ENCODE data around the gene CEACAM21.
A peak's percentile ranks its signal among the peaks of the same experiment; 100 is the strongest.

CEACAM21 gene

GRCh38 chr19:41575998-41576397 lies at the start of gene CEACAM21:
Gene CEACAM21, plus strand, starts transcription at chr19:41576166. Its CDS starts 109 bp downstream, at chr19:41576275.
- DNase-seq (ENCODE audit: low read depth in 2 of 2): no peak

- no peak for DNase-seq (ENCODE audit: low read depth in 2 of 2)
These were observed 48.9 kb upstream of the CEACAM21 start for GRCh38 chr19:41527089-41527488.

- DNase-seq (ENCODE audit: low read depth in 2 of 2): no peak
These were observed 47.9 kb upstream of the CEACAM21 start for GRCh38 chr19:41528106-41528505.

- no peak for DNase-seq (ENCODE audit: low read depth in 2 of 2)
These were observed 46.3 kb upstream of the CEACAM21 start for GRCh38 chr19:41529484-41530183.

- no peak for DNase-seq (ENCODE audit: low read depth in 2 of 2)
These were observed 45.8 kb upstream of the CEACAM21 start for GRCh38 chr19:41530184-41530534.

GRCh38 chr19:41530761-41531301 lies 45.1 kb upstream of the CEACAM21 start:
- no peak for DNase-seq (ENCODE audit: low read depth in 2 of 2)

GRCh38 chr19:41531438-41532311 lies 44.3 kb upstream of the CEACAM21 start:
- peak; percentile 61 to 62 for DNase-seq (ENCODE audit: low read depth in 2 of 2)

- DNase-seq (ENCODE audit: low read depth in 2 of 2): no peak
These were observed 43.4 kb upstream of the CEACAM21 start for GRCh38 chr19:41532526-41532925.

GRCh38 chr19:41533671-41534215 lies 42.2 kb upstream of the CEACAM21 start:
- no peak for DNase-seq (ENCODE audit: low read depth in 2 of 2)

- no peak for DNase-seq (ENCODE audit: low read depth in 2 of 2)
These were observed 40.8 kb upstream of the CEACAM21 start for GRCh38 chr19:41535029-41535622.

- DNase-seq (ENCODE audit: low read depth in 2 of 2): no peak
These were observed 38.2 kb upstream of the CEACAM21 start for GRCh38 chr19:41537789-41538188.

- DNase-seq (ENCODE audit: low read depth in 2 of 2): no peak
These were observed 35.8 kb upstream of the CEACAM21 start for GRCh38 chr19:41540041-41540695.

GRCh38 chr19:41541990-41542584 lies 33.9 kb upstream of the CEACAM21 start:
- peak; percentile 51 to 65 for DNase-seq (ENCODE audit: low read depth in 2 of 2)

GRCh38 chr19:41542622-41543021 lies 33.3 kb upstream of the CEACAM21 start:
- DNase-seq (ENCODE audit: low read depth in 2 of 2): no peak

GRCh38 chr19:41543582-41543981 lies 32.4 kb upstream of the CEACAM21 start:
- DNase-seq (ENCODE audit: low read depth in 2 of 2): no peak

GRCh38 chr19:41545547-41545946 lies 30.4 kb upstream of the CEACAM21 start:
- DNase-seq (ENCODE audit: low read depth in 2 of 2): no peak

- no peak for DNase-seq (ENCODE audit: low read depth in 2 of 2)
These were observed 29.6 kb upstream of the CEACAM21 start for GRCh38 chr19:41546386-41546789.

GRCh38 chr19:41546961-41547360 lies 29.0 kb upstream of the CEACAM21 start:
- DNase-seq (ENCODE audit: low read depth in 2 of 2): no peak

GRCh38 chr19:41547569-41547968 lies 28.4 kb upstream of the CEACAM21 start:
- no peak for DNase-seq (ENCODE audit: low read depth in 2 of 2)

GRCh38 chr19:41548047-41548446 lies 27.9 kb upstream of the CEACAM21 start:
- DNase-seq (ENCODE audit: low read depth in 2 of 2): no peak

Data from activated CD8-positive, alpha-beta memory T cell treated with anti-CD3 and anti-CD28 coated beads for 4 hours (primary cell).